Hepatic stellate cell (primary cell): ENCODE data around the gene H2AZ2.

Source experiments
- DNase-seq: peaks from one replicate; pipeline ENCODE4 v3.0.0; 2011; ENCODE audit warnings: low spot score

The H2AZ2 gene

GRCh38 chr7:44784364-44784763 lies 63.5 kb downstream of the H2AZ2 start:
- no peak for DNase-seq

- DNase-seq, result no peak
Observed at GRCh38 chr7:44783407-44783806, 64.5 kb downstream of the H2AZ2 start.

- DNase-seq, result no peak
Observed at GRCh38 chr7:44782460-44782859, 65.4 kb downstream of the H2AZ2 start.
